Measurements from ENCODE around the gene MS4A5. TPM values are rescaled to one million over a fixed set of nuclear protein-coding genes. Genes with fewer than 3 reads are reported as not detected.
A peak's percentile ranks its signal among the peaks of the same experiment; 100 is the strongest.

The MS4A5 gene
- not detected in 2 replicates for total RNA-seq (2014; rRNA removed; shearing (Covaris generic); ENCODE audit: low replicate concordance)

- Histone ChIP-seq H3K9me2 (replicated peaks; ENCODE audit: insufficient read depth, low read length) (no peaks in the 10 kb centered on the region), H2AFZ (ENCODE audit: low read length) (no peak within 1 kb of the TSS), H3K79me2 (ENCODE audit: low read length) (no peaks in the 10 kb centered on the region), H3K4me3 (ENCODE audit: low read length) (no peak within 1 kb of the TSS), H4K20me1 (ENCODE audit: insufficient read depth, low read depth, low read length) (no peaks in the 10 kb centered on the region), H3K9me3 (ENCODE audit: low read length) (no peaks in the 10 kb centered on the region), H3K27me3 (ENCODE audit: low read length) (no peaks in the 10 kb centered on the region), H3K9ac (ENCODE audit: low read length) (no peak within 1 kb of the TSS), H3K4me2 (ENCODE audit: low read depth, low read length, poor library complexity, severe bottlenecking) (no peak within 1 kb of the TSS), H3K27ac (ENCODE audit: low read length) (no peak within 1 kb of the TSS), H3K4me1 (ENCODE audit: low read length) (0 out of 2 replicates have a peak, but pooled peaks cover 3% of the 10 kb centered on the region), H3K36me3 (ENCODE audit: insufficient read depth, low read length) (no peaks in the 10 kb centered on the region)
- no peak for DNase-seq
Measured at GRCh38 chr11:60429272-60429671, at the start of gene MS4A5. Gene MS4A5, plus strand, starts transcription at chr11:60429572. Its CDS starts 103 bp downstream, at chr11:60429675.

- peak overlapping the region; percentile 5 for H3K4me2 ChIP-seq (ENCODE audit: low read depth, low read length, poor library complexity, severe bottlenecking)
- no peaks in the 10 kb centered on the region for H3K9me2 ChIP-seq (replicated peaks; ENCODE audit: insufficient read depth, low read length)
- no peaks in the 10 kb centered on the region for H3K36me3 ChIP-seq (ENCODE audit: insufficient read depth, low read length)
- H3K79me2 ChIP-seq (ENCODE audit: low read length) = no peaks in the 10 kb centered on the region
- H3K27me3 ChIP-seq (ENCODE audit: low read length) = no peaks in the 10 kb centered on the region; the same call in 1 of the 2 replicates
- no peak overlapping the region for H3K4me3 ChIP-seq (ENCODE audit: low read length)
- no peak overlapping the region for H3K9ac ChIP-seq (ENCODE audit: low read length)
- H3K9me3 ChIP-seq (ENCODE audit: low read length) = no peaks in the 10 kb centered on the region
- H4K20me1 ChIP-seq (ENCODE audit: insufficient read depth, low read depth, low read length) = no peaks in the 10 kb centered on the region
- no peak overlapping the region for H2AFZ ChIP-seq (ENCODE audit: low read length)
- peaks cover 12% of the 10 kb centered on the region for H3K4me1 ChIP-seq (ENCODE audit: low read length)
- DNase-seq = no peak
- H3K27ac ChIP-seq (ENCODE audit: low read length) = no peak overlapping the region
Measured at GRCh38 chr11:60389279-60389910, 40.0 kb upstream of the MS4A5 start.

GRCh38 chr11:60390419-60390818 lies 39.0 kb upstream of the MS4A5 start:
- Histone ChIP-seq H3K36me3 (ENCODE audit: insufficient read depth, low read length) (no peaks in the 10 kb centered on the region), H3K4me2 (ENCODE audit: low read depth, low read length, poor library complexity, severe bottlenecking) (no peak overlapping the region), H2AFZ (ENCODE audit: low read length) (no peak overlapping the region), H3K4me1 (ENCODE audit: low read length) (peaks cover 12% of the 10 kb centered on the region), H3K27ac (ENCODE audit: low read length) (no peak overlapping the region), H3K4me3 (ENCODE audit: low read length) (no peak overlapping the region), H3K79me2 (ENCODE audit: low read length) (no peaks in the 10 kb centered on the region), H3K27me3 (ENCODE audit: low read length) (no peaks in the 10 kb centered on the region; the same call in 1 of the 2 replicates), H3K9ac (ENCODE audit: low read length) (no peak overlapping the region), H3K9me2 (replicated peaks; ENCODE audit: insufficient read depth, low read length) (no peaks in the 10 kb centered on the region), H4K20me1 (ENCODE audit: insufficient read depth, low read depth, low read length) (no peaks in the 10 kb centered on the region), H3K9me3 (ENCODE audit: low read length) (no peaks in the 10 kb centered on the region)
- no peak for DNase-seq

- no peaks in the 10 kb centered on the region for H3K79me2 ChIP-seq (ENCODE audit: low read length)
- no peak overlapping the region for H3K4me3 ChIP-seq (ENCODE audit: low read length)
- H4K20me1 ChIP-seq (ENCODE audit: insufficient read depth, low read depth, low read length) = no peaks in the 10 kb centered on the region
- no peaks in the 10 kb centered on the region for H3K36me3 ChIP-seq (ENCODE audit: insufficient read depth, low read length)
- H3K9me2 ChIP-seq (replicated peaks; ENCODE audit: insufficient read depth, low read length) = no peaks in the 10 kb centered on the region
- no peak overlapping the region for H3K4me2 ChIP-seq (ENCODE audit: low read depth, low read length, poor library complexity, severe bottlenecking)
- H3K4me1 ChIP-seq (ENCODE audit: low read length) = peaks cover 32% of the 10 kb centered on the region
- H3K27me3 ChIP-seq (ENCODE audit: low read length) = no peaks in the 10 kb centered on the region; the same call in 1 of the 2 replicates
- H3K9me3 ChIP-seq (ENCODE audit: low read length) = no peaks in the 10 kb centered on the region
- no peak for DNase-seq
- no peak overlapping the region for H3K9ac ChIP-seq (ENCODE audit: low read length)
- no peak overlapping the region for H3K27ac ChIP-seq (ENCODE audit: low read length)
- no peak overlapping the region for H2AFZ ChIP-seq (ENCODE audit: low read length)
Measured at GRCh38 chr11:60392361-60392760, 37.0 kb upstream of the MS4A5 start.

GRCh38 chr11:60393016-60393415 lies 36.4 kb upstream of the MS4A5 start:
- no peaks in the 10 kb centered on the region for H4K20me1 ChIP-seq (ENCODE audit: insufficient read depth, low read depth, low read length)

GRCh38 chr11:60394666-60395380 lies 34.5 kb upstream of the MS4A5 start:
- H3K9me3 ChIP-seq (ENCODE audit: low read length) = no peaks in the 10 kb centered on the region
- no peak for DNase-seq
- H3K9ac ChIP-seq (ENCODE audit: low read length) = no peak overlapping the region
- H3K4me3 ChIP-seq (ENCODE audit: low read length) = no peak overlapping the region
- no peak overlapping the region for H3K27ac ChIP-seq (ENCODE audit: low read length)
- H3K4me1 ChIP-seq (ENCODE audit: low read length) = peaks cover 30% of the 10 kb centered on the region
- H3K36me3 ChIP-seq (ENCODE audit: insufficient read depth, low read length) = no peaks in the 10 kb centered on the region
- no peaks in the 10 kb centered on the region for H3K9me2 ChIP-seq (replicated peaks; ENCODE audit: insufficient read depth, low read length)
- no peaks in the 10 kb centered on the region for H4K20me1 ChIP-seq (ENCODE audit: insufficient read depth, low read depth, low read length)
- H3K27me3 ChIP-seq (ENCODE audit: low read length) = no peaks in the 10 kb centered on the region; the same call in 1 of the 2 replicates
- no peak overlapping the region for H2AFZ ChIP-seq (ENCODE audit: low read length)
- H3K79me2 ChIP-seq (ENCODE audit: low read length) = no peaks in the 10 kb centered on the region
- H3K4me2 ChIP-seq (ENCODE audit: low read depth, low read length, poor library complexity, severe bottlenecking) = no peak overlapping the region

More at GRCh38 chr11:60393016-60393415, 36.4 kb upstream of the MS4A5 start:
- Histone ChIP-seq H3K79me2 (ENCODE audit: low read length) (no peaks in the 10 kb centered on the region), H3K4me1 (ENCODE audit: low read length) (peaks cover 38% of the 10 kb centered on the region), H3K27me3 (ENCODE audit: low read length) (no peaks in the 10 kb centered on the region; the same call in 1 of the 2 replicates), H3K9ac (ENCODE audit: low read length) (no peak overlapping the region), H3K27ac (ENCODE audit: low read length) (no peak overlapping the region), H3K36me3 (ENCODE audit: insufficient read depth, low read length) (no peaks in the 10 kb centered on the region), H3K4me2 (ENCODE audit: low read depth, low read length, poor library complexity, severe bottlenecking) (no peak overlapping the region), H3K9me3 (ENCODE audit: low read length) (no peaks in the 10 kb centered on the region), H3K4me3 (ENCODE audit: low read length) (no peak overlapping the region), H2AFZ (ENCODE audit: low read length) (no peak overlapping the region), H3K9me2 (replicated peaks; ENCODE audit: insufficient read depth, low read length) (no peaks in the 10 kb centered on the region)
- DNase-seq = no peak

- Histone ChIP-seq H3K9me2 (replicated peaks; ENCODE audit: insufficient read depth, low read length) (no peaks in the 10 kb centered on the region), H3K36me3 (ENCODE audit: insufficient read depth, low read length) (no peaks in the 10 kb centered on the region), H3K4me1 (ENCODE audit: low read length) (peaks cover 26% of the 10 kb centered on the region), H3K27ac (ENCODE audit: low read length) (peak within 1 kb of the TSS; percentile 77), H3K4me3 (ENCODE audit: low read length) (peak within 1 kb of the TSS; percentile 34), H3K9ac (ENCODE audit: low read length) (peak within 1 kb of the TSS; percentile 40), H3K9me3 (ENCODE audit: low read length) (no peaks in the 10 kb centered on the region), H4K20me1 (ENCODE audit: insufficient read depth, low read depth, low read length) (no peaks in the 10 kb centered on the region), H2AFZ (ENCODE audit: low read length) (peak within 1 kb of the TSS; percentile 33), H3K79me2 (ENCODE audit: low read length) (no peaks in the 10 kb centered on the region), H3K4me2 (ENCODE audit: low read depth, low read length, poor library complexity, severe bottlenecking) (peak within 1 kb of the TSS; percentile 60), H3K27me3 (ENCODE audit: low read length) (no peaks in the 10 kb centered on the region)
- no peak for DNase-seq
Measured at GRCh38 chr11:60396382-60396781, 33.0 kb upstream of the MS4A5 start, which contains the start of gene MS4A14. Gene MS4A14, plus strand, starts transcription at chr11:60396459. Its CDS starts 120 bp downstream, at chr11:60396579.

- peak; percentile 91 for DNase-seq
- H3K27ac ChIP-seq (ENCODE audit: low read length) = peak overlapping the region; percentile 77
Measured at GRCh38 chr11:60396799-60397198, 32.6 kb upstream of the MS4A5 start.

More at GRCh38 chr11:60396799-60397198, 32.6 kb upstream of the MS4A5 start:
- peak overlapping the region; percentile 34 for H3K4me3 ChIP-seq (ENCODE audit: low read length)
- peak overlapping the region; percentile 40 for H3K9ac ChIP-seq (ENCODE audit: low read length)
- no peaks in the 10 kb centered on the region for H3K9me3 ChIP-seq (ENCODE audit: low read length)
- H4K20me1 ChIP-seq (ENCODE audit: insufficient read depth, low read depth, low read length) = no peaks in the 10 kb centered on the region
- no peaks in the 10 kb centered on the region for H3K36me3 ChIP-seq (ENCODE audit: insufficient read depth, low read length)
- peak overlapping the region; percentile 60 for H3K4me2 ChIP-seq (ENCODE audit: low read depth, low read length, poor library complexity, severe bottlenecking)
- peak overlapping the region; percentile 33 for H2AFZ ChIP-seq (ENCODE audit: low read length)
- no peaks in the 10 kb centered on the region for H3K79me2 ChIP-seq (ENCODE audit: low read length)
- no peaks in the 10 kb centered on the region for H3K9me2 ChIP-seq (replicated peaks; ENCODE audit: insufficient read depth, low read length)
- no peaks in the 10 kb centered on the region for H3K27me3 ChIP-seq (ENCODE audit: low read length)
- H3K4me1 ChIP-seq (ENCODE audit: low read length) = peaks cover 26% of the 10 kb centered on the region

All from Karpas-422 (cell line).